Measurements from ENCODE around the gene CCR6. TPM values are rescaled to one million over a fixed set of nuclear protein-coding genes. Genes with fewer than 3 reads are reported as not detected.

CCR6 gene
- total RNA-seq, 3 donors from 2014 or later: 0.73 TPM; not detected in 2

- TF ChIP-seq CTCF (IDR thresholded peaks at IDR 0.05) (no peak), POLR2AphosphoS5 (IDR thresholded peaks at IDR 0.05) (no peak), POLR2A (IDR thresholded peaks at IDR 0.05) (no peak)
- peaks cover 0 to 4% of the 10 kb centered on the region in 2 donors for H3K9me3 ChIP-seq
- H3K4me3 ChIP-seq: no peak overlapping the region
- intact Hi-C loops (cut with DNase I; ENCODE audit: low total_unique reads): no loop called here
- DNase-seq (ENCODE audit: low spot score in 2 of 2): no peak
- H3K27ac ChIP-seq: no peak overlapping the region
- H3K27me3 ChIP-seq: no peaks in the 10 kb centered on the region
- H3K4me1 ChIP-seq: no peaks in the 10 kb centered on the region
- H3K36me3 ChIP-seq: no peaks in the 10 kb centered on the region
These were observed 31.7 kb upstream of the CCR6 start for GRCh38 chr6:167091026-167091804.

- intact Hi-C loops (cut with DNase I; ENCODE audit: low total_unique reads): no loop called here
- TF ChIP-seq POLR2AphosphoS5 (IDR thresholded peaks at IDR 0.05): no peak
- TF ChIP-seq CTCF (IDR thresholded peaks at IDR 0.05): no peak
- TF ChIP-seq POLR2A (IDR thresholded peaks at IDR 0.05): no peak
- Histone ChIP-seq H3K4me3 (no peak overlapping the region), H3K9me3 (no peaks in the 10 kb centered on the region), H3K27me3 (no peaks in the 10 kb centered on the region), H3K36me3 (no peaks in the 10 kb centered on the region), H3K4me1 (no peaks in the 10 kb centered on the region), H3K27ac (no peak overlapping the region)
- no peak for DNase-seq (ENCODE audit: low spot score in 2 of 2)
These were observed 31.1 kb upstream of the CCR6 start for GRCh38 chr6:167091805-167092107.

GRCh38 chr6:167092672-167093339, 30.1 kb upstream of the CCR6 start:
- Histone ChIP-seq H3K36me3 (no peaks in the 10 kb centered on the region), H3K4me1 (no peaks in the 10 kb centered on the region), H3K4me3 (no peak overlapping the region), H3K27me3 (no peaks in the 10 kb centered on the region), H3K9me3 (no peaks in the 10 kb centered on the region), H3K27ac (no peak overlapping the region)
- TF ChIP-seq POLR2A (IDR thresholded peaks at IDR 0.05): no peak
- intact Hi-C loops (cut with DNase I; ENCODE audit: low total_unique reads): no loop called here
- DNase-seq (ENCODE audit: low spot score in 2 of 2): no peak

DNA sequence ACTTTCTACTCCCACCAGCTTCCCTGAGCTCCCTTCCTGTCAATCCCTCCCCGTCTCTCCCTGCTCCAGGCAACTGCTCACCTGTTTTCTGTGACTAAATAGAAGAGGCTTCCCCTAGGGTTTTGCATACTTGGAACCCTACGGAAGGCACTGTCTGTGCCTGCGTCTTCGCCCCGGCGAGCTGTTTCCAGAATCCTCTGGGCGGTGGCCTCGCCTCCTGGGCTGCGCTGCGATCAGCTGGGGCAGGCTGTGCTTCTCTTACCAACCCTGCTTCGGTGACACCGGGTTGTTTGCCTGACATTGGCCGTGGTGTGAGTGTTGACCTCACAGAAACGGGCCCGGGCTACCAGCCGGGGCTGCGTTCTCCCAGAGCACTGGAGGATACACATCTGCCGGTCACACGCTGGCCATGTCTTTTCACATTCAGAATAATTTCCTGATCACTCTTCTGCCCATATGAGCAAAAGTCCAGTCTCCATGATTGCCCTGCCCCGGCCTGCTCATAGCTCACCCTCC, 29.4 kb upstream of the CCR6 start:
- Histone ChIP-seq H3K36me3 (no peaks in the 10 kb centered on the region), H3K4me1 (no peaks in the 10 kb centered on the region), H3K27me3 (no peaks in the 10 kb centered on the region), H3K9me3 (no peaks in the 10 kb centered on the region), H3K27ac (no peak overlapping the region), H3K4me3 (peak overlapping the region in 2 of 3 donors; percentile 4 to 48)
- TF ChIP-seq POLR2A (IDR thresholded peaks at IDR 0.05) (no peak), CTCF (IDR thresholded peaks at IDR 0.05) (no peak), POLR2AphosphoS5 (IDR thresholded peaks at IDR 0.05) (no peak)
- DNase-seq (ENCODE audit: low spot score in 2 of 2): no peak
- intact Hi-C loops (cut with DNase I; ENCODE audit: low total_unique reads): no loop called here

GRCh38 chr6:167093922-167094432, 28.9 kb upstream of the CCR6 start:
- Histone ChIP-seq H3K9me3 (no peaks in the 10 kb centered on the region), H3K27me3 (no peaks in the 10 kb centered on the region), H3K4me3 (peak overlapping the region; percentile 4 to 48 (median 5)), H3K4me1 (no peaks in the 10 kb centered on the region), H3K36me3 (no peaks in the 10 kb centered on the region), H3K27ac (no peak overlapping the region)
- intact Hi-C loops (cut with DNase I; ENCODE audit: low total_unique reads): no loop called here
- no peak for TF ChIP-seq POLR2A (IDR thresholded peaks at IDR 0.05)
- no peak for TF ChIP-seq POLR2AphosphoS5 (IDR thresholded peaks at IDR 0.05)
- DNase-seq (ENCODE audit: low spot score in 2 of 2): no peak

- intact Hi-C loops (cut with DNase I; ENCODE audit: low total_unique reads): no loop called here
- Histone ChIP-seq H3K4me1 (no peaks in the 10 kb centered on the region), H3K9me3 (no peaks in the 10 kb centered on the region), H3K27ac (no peak overlapping the region), H3K4me3 (peak overlapping the region in 2 of 3 donors; percentile 5 to 48), H3K36me3 (no peaks in the 10 kb centered on the region), H3K27me3 (no peaks in the 10 kb centered on the region)
- DNase-seq (ENCODE audit: low spot score in 2 of 2): no peak
- no peak for TF ChIP-seq CTCF (IDR thresholded peaks at IDR 0.05)
- no peak for TF ChIP-seq POLR2AphosphoS5 (IDR thresholded peaks at IDR 0.05)
- TF ChIP-seq POLR2A (IDR thresholded peaks at IDR 0.05): no peak
These were observed 28.5 kb upstream of the CCR6 start for GRCh38 chr6:167094436-167094819.

Measured in breast epithelium (tissue), 4 donors.